ENCODE results near the gene RAD50.
"Not testable (repeated sequence)": the region's sequence is repeated elsewhere in the genome, so short reads cannot be mapped to it uniquely, and the experiment has no call there.

RAD50 gene

GRCh38 chr5:132559383-132560060, 2.7 kb downstream of the RAD50 start:
- DNase-seq, result no peak

- DNase-seq, result no peak
These were observed 4.8 kb downstream of the RAD50 start for GRCh38 chr5:132561601-132562000.

- not testable (repeated sequence) for DNase-seq
These were observed 7.8 kb downstream of the RAD50 start for GRCh38 chr5:132564555-132564954.

- no peak for DNase-seq
These were observed 9.9 kb downstream of the RAD50 start for GRCh38 chr5:132566657-132567056.

- no peak for DNase-seq
These were observed 19.3 kb downstream of the RAD50 start for GRCh38 chr5:132576123-132576522.

- not testable (repeated sequence) for DNase-seq
These were observed 27.8 kb downstream of the RAD50 start for GRCh38 chr5:132584560-132584959.

GRCh38 chr5:132586063-132586462, 29.3 kb downstream of the RAD50 start:
- DNase-seq, result no peak

- DNase-seq, result no peak
These were observed 32.7 kb downstream of the RAD50 start for GRCh38 chr5:132589467-132589866.

GRCh38 chr5:132591145-132591544, 34.4 kb downstream of the RAD50 start:
- DNase-seq, result no peak

- DNase-seq, result no peak
These were observed 35.7 kb downstream of the RAD50 start for GRCh38 chr5:132592521-132592920.

DNA sequence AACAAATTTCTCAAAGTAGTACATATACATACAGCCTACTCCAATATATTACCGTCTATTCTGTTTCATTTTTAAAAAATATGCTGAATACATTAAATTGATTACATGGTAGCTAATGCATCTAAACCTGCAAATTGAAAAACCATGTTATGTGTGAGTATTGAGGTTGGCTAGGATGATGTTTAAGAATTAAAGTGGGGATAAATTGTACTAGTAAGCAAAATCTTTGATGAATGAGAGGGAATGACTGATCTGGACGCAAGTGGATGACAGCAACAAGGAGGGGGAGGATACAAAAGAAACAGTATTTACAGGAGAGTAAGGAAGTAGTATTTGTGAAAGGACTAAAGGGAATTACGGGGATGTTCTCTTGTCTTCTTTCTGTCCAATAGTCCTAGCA, 37.4 kb downstream of the RAD50 start:
- DNase-seq, result no peak

- no peak for DNase-seq
These were observed 38.8 kb downstream of the RAD50 start for GRCh38 chr5:132595624-132596023.

- no peak for DNase-seq
These were observed 44.4 kb downstream of the RAD50 start for GRCh38 chr5:132601071-132601728.

- DNase-seq, result no peak
These were observed 50.3 kb downstream of the RAD50 start for GRCh38 chr5:132607095-132607494.

DNA sequence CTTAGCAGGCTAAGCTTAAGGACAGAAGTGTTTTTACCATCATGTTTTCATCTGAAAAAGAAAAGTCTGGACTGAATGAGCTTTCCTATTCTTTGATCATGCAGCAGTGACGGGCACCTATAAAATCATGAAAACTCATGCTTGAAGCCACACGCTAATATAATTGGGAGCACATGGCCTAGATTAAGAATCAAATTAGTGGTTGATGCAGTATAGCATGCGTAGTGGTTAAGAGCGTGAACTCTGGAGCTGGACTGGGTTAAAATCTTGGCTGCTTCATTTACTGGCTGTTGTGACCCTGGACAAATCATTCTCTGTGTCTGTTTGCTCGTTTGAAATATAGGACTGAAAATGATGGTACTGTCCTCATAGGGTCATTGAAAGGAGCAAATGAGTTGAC, 51.3 kb downstream of the RAD50 start:
- no peak for DNase-seq

GRCh38 chr5:132611965-132612364, 55.2 kb downstream of the RAD50 start:
- DNase-seq, result no peak

DNA sequence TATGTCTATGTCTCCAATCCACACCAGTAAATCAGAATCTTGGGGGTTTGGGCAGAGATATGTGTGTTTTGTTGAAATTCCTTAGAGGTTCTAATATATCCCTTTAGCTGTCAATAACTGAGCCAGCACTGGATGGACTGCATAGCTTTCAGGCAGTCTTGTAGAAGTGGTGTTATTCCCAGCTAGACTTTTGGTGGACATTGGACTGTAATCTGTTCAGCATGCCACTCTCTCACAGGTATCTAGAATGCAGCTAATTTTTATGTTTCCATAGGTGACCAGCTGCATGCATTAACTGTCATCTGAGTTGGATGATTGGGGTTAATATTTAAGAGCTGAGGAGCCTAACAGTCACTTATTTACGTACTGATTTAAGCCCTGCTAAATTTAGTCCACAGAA, 56.1 kb downstream of the RAD50 start:
- DNase-seq, result no peak

DNA sequence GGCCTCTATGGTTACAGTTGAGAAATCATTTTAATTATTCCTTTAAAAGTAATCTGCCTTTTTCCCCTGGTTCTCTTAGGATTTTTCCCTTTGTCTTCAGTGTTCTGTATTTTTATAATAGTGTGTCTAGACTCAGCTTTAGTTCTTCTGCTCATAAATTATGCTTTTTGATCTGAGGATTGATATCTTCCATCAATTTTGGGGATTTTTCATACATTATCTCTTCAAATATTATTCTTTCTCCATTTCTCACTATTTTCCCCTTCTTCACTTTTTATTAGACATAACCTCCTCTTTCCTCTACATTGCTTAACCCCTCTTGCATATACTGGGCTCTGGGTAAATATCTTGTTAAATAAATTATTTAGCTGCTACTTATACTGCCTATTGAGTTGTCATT, 64.9 kb downstream of the RAD50 start:
- no peak for DNase-seq

DNA sequence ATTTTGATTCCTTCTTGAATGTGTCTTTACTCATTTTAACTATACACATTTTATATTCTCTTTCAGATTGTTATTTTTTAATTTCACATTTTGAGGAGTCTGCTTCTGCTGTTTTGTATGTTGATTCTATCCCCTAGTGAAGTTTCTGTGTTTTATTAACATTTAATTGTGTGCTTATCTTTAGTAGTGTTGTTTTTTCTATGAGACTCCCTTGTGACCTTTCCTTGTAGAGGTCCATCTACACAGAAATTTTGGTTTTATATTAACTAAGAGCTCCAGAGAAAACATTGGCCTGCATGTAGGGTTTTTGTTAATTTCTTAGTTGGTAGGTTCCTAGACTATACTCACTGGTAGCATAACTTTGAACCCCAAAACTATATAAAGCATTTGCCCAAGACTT, 65.8 kb downstream of the RAD50 start:
- no peak for DNase-seq

DNA sequence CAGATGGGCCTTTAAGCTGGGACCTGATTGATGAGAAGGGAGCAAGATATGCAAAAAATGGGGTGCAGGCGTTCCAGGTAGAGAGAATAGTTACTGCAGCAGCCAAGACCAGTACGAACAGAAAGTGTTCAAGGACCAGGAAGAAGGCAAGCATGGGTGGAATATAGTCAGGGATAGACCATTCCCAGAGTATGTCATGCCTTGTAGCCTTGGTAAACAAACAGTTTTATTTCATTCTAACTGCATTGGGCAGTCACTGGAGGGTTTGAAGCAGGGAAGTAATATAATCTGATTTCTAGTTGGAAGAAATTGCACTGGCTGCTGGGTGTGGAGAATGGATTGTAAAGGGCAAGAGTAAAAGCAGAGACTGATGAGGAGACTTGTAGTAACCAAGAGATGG, 70.7 kb downstream of the RAD50 start:
- no peak for DNase-seq

DNA sequence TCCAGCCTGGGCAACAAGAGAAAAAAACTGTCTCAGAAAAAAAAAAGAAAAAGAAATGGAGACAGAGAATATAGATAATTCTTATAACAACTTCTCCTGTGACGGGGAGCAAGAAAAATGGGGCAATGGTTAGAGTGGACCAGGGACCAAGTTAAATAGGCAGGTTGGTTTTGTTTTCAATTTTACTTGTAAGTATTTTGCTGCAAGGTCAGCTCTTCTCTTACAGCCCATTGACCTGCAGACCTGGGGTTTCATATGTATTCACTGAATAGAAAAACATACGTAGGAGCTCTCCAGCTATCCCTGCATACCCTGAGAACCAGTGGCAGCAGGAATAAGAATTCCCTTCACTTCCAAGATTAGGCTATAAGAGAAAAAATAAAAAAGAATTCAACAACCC, 72.0 kb downstream of the RAD50 start:
- DNase-seq, result no peak

DNA sequence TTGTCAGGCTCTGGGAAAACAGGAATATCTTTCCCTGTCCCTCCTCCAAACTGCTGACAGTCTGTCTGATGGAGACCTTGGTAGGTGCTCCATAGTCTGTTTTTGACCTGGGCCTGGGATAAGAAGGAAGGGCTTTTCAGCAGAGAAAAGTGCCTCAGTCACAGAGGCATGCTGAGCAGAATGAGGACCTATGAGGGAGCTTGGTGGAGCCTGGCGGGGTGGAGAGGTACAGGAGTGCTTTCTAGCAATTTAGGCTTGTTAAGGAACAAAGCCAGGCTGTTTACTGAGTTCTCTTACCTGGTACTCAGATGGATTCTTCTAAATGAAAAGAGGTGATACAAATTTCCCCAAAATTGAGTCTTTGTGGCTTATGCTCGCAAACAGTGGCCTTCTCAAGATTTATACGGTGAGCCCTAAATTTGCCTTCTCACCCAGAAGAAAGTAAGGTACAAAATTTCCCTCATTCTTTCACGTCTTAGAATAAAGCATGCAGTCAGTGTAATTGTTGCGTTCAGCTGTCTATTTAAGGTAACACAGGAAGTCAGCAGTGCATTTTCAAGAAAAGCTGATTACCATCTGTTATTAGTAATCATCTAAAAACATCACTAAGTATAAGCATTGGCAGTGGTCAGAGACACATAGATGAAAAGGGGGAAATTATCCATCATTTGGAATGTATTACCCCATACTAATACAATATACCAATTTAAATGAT, 72.6 kb downstream of the RAD50 start:
- no peak for DNase-seq

DNA sequence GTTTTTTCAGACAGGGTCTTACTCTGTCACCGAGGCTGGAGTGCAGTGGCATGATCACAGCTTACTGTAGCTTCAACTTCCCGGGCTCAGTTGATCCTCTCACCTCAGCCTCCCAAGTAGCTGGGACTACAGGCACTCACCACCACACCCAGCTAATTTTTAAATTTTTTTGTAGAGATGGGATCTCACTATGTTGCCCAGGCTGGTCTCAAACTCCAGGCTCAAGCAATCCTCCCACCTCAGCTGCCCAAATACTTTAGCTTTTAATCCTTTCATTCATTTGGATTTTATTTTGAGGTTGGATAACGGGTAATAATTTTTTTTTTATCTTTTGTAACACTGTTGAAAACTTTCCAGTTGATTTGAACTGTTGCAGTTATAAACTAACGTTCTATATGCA, 76.8 kb downstream of the RAD50 start:
- DNase-seq, result not testable (repeated sequence)

GRCh38 chr5:132635873-132636272, 79.1 kb downstream of the RAD50 start:
- no peak for DNase-seq
